ENCODE measurements around the gene LCE1B.
A peak's percentile ranks its signal among the peaks of the same experiment; 100 is the strongest.

LCE1B gene

GRCh38 chr1:152811671-152812070, at the start of gene LCE1B:
Gene LCE1B, plus strand, starts transcription at chr1:152811971. Its CDS starts 476 bp downstream, at chr1:152812447.
- DNase-seq, result no peak

DNA sequence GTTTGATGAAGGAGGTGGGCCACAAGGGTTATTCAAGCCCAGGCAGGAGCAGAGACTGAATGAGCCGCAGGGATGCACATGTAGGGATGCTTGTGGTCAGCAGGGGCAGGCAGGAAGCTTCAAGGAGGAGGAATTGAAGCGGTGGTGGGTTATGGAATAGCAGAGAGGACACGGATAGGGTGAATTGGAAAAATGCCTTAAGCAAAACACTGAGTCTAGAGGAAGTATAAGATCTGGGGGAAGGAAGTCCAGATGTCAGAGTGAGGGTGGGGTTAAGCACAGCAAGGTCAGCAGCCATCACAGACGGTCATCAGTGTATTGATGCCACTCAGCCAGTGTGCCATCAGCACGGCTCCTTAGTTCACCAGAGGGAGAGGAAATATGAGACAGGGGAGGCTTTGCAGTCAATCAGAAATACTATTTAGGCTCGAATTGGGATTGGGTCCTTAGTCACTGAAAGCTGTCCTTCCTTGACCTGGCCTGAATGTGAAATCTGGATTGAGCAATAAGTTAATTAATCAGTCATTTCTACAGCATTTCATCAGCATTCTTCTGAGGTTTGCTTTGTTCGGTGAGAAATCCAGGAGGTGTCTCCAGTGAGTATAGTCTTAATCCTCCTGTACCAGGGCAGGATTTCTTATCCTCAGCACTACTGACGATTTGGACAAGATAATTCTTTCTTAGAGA, 42.8 kb upstream of the LCE1B start:
- no peak for DNase-seq

DNA sequence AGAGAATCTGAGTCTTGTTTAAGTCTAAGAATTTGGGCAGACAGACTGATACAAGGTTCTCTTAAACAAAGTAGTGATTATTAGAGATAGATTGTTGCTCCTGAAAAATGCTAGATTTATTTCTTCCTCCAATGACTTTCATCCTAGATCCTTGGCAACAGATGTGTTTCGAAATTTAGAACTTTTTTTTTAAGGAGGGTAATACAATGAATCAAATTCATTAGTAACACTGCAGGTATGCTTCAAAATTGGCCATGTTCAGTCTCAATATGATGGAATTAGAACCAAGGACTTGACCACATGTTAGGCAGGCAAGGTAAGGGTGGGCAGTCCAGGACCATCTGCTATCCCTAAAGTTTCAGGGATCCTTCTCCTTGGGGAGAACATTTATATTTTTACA, 41.4 kb upstream of the LCE1B start:
- no peak for DNase-seq

DNA sequence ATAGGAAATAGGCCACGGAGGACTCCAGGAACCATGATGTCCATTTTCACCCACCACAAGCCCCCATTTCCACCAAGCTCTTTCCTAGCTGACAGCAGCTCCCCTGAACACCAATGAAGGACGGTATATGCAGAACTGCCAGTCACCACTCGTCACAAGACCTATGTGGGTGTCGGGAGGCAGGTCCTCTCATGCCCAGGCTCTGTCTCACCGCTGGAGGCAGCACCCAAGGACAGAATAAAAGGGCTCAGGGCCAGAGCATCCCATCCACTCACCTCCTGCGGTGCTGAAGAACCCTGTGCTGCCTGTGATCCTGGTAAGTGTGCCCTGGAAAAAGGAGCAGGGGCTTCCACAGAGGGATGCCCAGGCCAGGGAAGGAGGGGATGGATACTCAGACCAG, 36.9 kb upstream of the LCE1B start, which contains the start of gene LCE1F:
LCE1F (plus strand) TSS at position 266 of the 400 bp plus-strand sequence. CDS start 1,232 bp downstream, outside the sequence.
- DNase-seq, result no peak

- no peak for DNase-seq
Measured at GRCh38 chr1:152776361-152776760, 35.4 kb upstream of the LCE1B start.

DNA sequence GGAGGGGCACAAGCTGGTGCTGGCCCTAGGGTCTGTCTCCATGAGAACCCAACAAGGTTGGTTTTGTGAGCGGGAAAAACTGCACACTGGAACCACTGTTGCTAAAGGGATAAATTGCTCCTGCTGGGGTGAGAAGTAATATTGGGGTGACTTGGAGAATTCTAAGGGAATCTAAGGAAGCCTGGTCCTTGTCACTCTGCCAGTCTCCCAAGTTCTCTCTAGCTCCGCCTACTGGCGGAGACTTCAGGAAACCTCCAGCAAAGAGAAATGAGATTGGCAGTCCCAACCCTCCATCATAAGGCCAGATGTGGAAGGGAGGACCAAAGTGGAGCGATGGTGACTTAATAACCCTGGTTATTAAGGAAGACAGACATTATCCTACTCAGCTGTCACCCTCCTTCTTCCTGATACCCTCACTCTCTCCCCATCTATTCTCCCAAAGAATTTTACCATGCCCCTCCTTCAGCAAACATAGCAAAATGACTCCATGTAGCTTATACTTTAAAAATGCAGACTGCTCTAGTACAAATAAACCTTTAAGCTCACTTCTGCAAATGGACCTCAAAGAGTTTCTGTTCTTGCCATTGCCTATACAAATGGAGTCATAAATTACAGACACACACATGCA, 34.1 kb upstream of the LCE1B start:
- DNase-seq, result peak; percentile 21

DNA sequence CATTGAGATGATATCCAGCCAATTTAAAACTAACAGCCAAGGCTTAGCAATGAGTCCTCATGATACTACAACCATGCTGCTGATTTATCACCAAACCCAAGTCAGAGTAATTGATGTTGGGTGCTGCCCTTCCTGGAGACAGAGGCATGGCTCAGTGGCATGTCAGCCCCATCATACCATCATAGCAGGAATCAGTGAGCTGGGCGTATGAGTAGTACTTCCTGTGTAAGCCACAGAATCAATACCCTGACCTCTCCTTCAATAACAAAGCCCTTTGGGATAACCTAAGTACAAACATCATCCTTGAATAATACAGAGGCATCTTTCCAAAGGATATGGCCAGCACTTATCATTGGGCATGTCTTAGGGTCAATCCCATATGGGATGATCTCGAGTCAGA, 28.7 kb upstream of the LCE1B start:
- DNase-seq, result no peak

- DNase-seq, result peak; percentile 17
Measured at GRCh38 chr1:152786077-152786476, 25.7 kb upstream of the LCE1B start, which contains the start of gene LCE1E. Gene LCE1E, plus strand, starts transcription at chr1:152786257. Its CDS starts 1,043 bp downstream, at chr1:152787300.

DNA sequence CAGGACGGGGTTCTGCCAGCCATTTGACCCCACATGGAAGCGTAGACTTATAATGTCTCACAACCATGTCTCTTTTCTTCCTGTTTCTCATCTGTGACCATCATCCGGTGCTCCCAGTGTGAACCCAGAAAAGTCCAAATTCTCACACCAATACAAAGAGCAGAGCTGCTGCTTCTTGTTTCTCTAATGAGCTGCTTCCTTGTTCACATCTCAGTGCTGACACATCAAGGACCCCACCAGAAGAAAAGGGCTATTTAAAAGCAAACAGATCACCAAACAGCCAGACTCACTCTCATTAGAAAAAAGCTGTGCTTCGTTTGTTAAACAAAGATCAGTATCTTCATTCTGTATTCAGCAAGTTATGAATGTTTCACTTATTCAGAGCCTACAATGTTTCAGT, 16.1 kb upstream of the LCE1B start:
- no peak for DNase-seq

- no peak for DNase-seq
Measured at GRCh38 chr1:152796421-152796820, 15.3 kb upstream of the LCE1B start, which contains the start of gene LCE1D. Gene LCE1D, plus strand, starts transcription at chr1:152796721. Its CDS starts 1,074 bp downstream, at chr1:152797795.

- DNase-seq, result no peak
Measured at GRCh38 chr1:152801333-152801732, 10.4 kb upstream of the LCE1B start.

- DNase-seq, result no peak
Measured at GRCh38 chr1:152806576-152806975, 5.2 kb upstream of the LCE1B start, which contains the start of gene LCE1C. Gene LCE1C, minus strand, starts transcription at chr1:152806651. Its CDS starts 1,173 bp downstream, at chr1:152805478.

- no peak for DNase-seq
Measured at GRCh38 chr1:152811050-152811449, 721 bp upstream of the LCE1B start.

- no peak for DNase-seq
Measured at GRCh38 chr1:152817309-152817708, 5.5 kb downstream of the LCE1B start.

- DNase-seq, result no peak
Measured at GRCh38 chr1:152823294-152823693, 11.5 kb downstream of the LCE1B start.

DNA sequence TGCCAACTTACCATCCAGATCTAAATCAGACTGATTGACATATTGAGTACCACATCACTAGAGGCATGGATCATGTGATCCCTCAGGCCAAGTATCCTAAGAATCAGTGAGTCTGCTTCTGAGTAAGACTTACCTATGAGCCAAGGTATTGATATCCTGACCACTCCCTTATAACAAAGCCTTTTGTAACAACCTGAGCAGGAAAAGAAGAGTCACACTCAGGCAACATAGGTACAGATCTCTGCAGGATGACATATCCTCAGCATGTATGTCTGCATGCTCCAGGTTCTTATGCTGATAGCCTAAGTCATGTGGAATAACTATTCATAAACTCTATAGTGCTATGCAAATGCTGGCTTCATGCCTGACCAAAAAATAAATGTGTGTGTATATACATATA, 13.2 kb downstream of the LCE1B start:
- no peak for DNase-seq

DNA sequence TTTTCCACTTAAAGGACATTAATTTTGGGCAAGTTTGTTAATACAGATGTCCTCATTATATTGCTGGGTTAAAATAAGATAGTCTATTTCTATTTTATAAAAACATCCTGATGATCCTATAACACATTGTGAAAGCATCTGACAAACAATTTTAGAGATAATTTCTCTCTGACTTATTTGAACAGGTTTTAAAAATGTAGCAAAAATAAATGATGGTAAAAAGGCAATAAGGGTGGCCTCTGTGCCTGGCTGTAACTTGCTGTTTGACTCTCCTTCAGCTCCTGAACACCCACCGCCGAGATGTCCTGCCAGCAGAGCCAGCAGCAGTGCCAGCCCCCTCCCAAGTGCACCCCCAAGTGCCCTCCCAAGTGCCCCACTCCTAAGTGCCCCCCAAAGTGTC, 15.4 kb downstream of the LCE1B start, which contains the start of gene LCE1A:
LCE1A (plus strand) TSS at position 301 of the 400 bp plus-strand sequence; CDS start at position 301, 0 bp downstream.
- DNase-seq, result no peak

DNA sequence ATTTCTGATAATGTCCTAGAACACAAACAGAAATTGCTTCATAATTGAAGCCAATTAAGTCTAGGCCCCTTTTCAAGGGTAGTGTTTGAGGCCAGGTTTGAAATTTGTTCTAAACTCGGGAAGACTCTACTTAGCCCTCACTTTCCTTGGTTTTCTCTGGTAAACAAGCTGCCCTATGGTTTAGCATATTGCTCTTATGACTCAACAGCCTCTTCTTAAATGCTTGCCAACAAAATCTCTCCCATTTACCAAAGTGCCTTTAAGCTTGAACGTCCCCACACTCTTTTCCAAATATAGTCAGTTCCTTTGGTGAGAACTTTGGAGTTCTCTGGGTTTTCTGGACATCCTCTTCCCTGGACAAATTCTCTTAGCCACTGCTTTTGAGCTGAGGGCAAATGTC, 25.1 kb downstream of the LCE1B start:
- DNase-seq, result no peak

- DNase-seq, result no peak
Measured at GRCh38 chr1:152842556-152842955, 30.8 kb downstream of the LCE1B start, which contains the start of gene LCE6A. Gene LCE6A, plus strand, starts transcription at chr1:152842856. Its CDS starts 665 bp downstream, at chr1:152843521.

- no peak for DNase-seq
Measured at GRCh38 chr1:152855661-152856060, 43.9 kb downstream of the LCE1B start.

- DNase-seq, result no peak
Measured at GRCh38 chr1:152858062-152858461, 46.3 kb downstream of the LCE1B start.

DNA sequence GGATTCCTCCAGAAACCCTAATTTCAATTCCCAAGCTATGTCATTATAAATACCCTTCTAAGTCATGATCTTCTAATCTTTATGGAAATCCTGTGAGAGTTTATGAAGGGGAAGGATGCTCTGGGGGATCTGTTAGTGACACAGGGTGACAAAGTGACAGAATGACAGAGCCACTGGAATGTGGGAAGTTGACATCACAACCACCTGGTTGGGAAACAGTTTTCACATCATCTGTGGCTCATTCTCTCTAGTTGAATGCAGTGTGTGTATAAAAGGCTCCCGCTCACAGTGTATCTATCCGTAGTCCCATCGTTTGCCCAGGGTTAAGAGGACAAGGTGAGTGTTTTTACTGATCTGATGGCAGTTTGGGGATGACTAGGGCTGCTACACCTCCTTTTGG, 47.9 kb downstream of the LCE1B start, which contains the start of gene LCE7A:
LCE7A (plus strand) TSS at position 301 of the 400 bp plus-strand sequence. CDS start 702 bp downstream, outside the sequence.
- no peak for DNase-seq

DNA sequence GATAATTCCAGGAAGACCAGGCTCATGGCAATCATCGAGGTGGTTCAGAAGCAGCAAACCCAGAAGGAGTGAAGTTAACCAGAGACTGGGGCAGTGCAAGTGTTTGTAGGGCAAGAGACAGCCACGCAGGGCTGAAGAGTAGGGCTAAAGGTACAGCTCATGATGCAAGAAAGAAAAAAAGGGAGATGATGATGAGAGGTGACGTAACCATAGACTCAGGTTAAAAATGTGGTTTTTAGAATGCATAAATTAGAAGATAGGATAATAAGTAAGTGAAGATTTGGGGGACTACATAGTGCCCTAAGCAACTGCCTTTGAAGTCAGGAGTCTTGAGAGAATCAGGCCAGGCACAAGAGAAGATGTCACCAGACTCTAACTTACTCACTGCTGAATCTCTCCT, 48.4 kb downstream of the LCE1B start:
- DNase-seq, result no peak

DNA sequence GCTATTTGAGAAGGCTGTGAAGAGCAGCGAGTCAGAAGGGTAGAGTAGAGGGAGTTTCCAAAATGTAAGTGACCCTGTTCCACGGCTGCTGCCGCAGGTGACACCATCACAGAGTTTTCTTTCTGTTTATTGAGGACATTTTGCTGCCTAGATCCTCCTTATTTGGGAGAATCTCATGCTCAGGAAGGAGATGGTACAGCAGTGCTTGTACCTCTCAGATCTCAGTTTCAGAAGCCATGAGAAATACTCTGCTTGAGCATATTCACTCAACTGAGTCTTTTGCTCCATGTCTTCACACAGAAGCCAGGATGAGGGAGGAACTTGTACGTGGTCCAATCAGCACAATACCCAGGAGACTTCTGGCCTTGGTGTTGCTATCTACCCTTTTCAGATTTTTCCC, 49.6 kb downstream of the LCE1B start:
- no peak for DNase-seq

Measured in NCI-H146 (cell line).